Activated CD8-positive, alpha-beta T cell treated with anti-CD3 and anti-CD28 coated beads for 36 hours (primary cell): ENCODE measurements around the gene PALLD. TPM values are rescaled to one million over a fixed set of nuclear protein-coding genes. Genes with fewer than 3 reads are reported as not detected.
A peak's percentile ranks its signal among the peaks of the same experiment; 100 is the strongest.

ENCODE experiments used
- ATAC-seq: fragments of 200-7000 bp; cut with Tn5 transposase; one replicate; pipeline ENCODE4 v1.10.0; 2021; ENCODE audit warnings: mild to moderate bottlenecking, moderate library complexity
- CTCF ChIA-PET: fragments of 350-600 bp; sonication (Branson Sonifier 250); formaldehyde crosslinking; loops from one replicate; lab custom pipeline; 2021; ENCODE audit warnings: antibody characterized with exemption; lab: Charles Lee
- POLR2A ChIA-PET: fragments of 350-600 bp; sonication (Branson Sonifier 250); formaldehyde crosslinking; loops from one replicate; lab custom pipeline; 2021; ENCODE audit warnings: antibody characterized with exemption; lab: Charles Lee
- DNase-seq: peaks from one replicate; pipeline ENCODE4 v3.0.0-alpha.2; 2020
- H3K27ac Mint-ChIP-seq: one replicate; pipeline ENCODE4 v1.8.0; 2021; ENCODE audit warnings: mild to moderate bottlenecking, mixed read lengths
- H3K27me3 Mint-ChIP-seq: one replicate; pipeline ENCODE4 v1.8.0; 2021; ENCODE audit warnings: mixed read lengths
- H3K36me3 Mint-ChIP-seq: one replicate; pipeline ENCODE4 v1.8.0; 2021; ENCODE audit warnings: low read depth, mixed read lengths
- H3K4me1 Mint-ChIP-seq: one replicate; pipeline ENCODE4 v1.8.0; 2021; ENCODE audit warnings: low read depth, mixed read lengths
- H3K4me3 Mint-ChIP-seq: one replicate; pipeline ENCODE4 v1.8.0; 2021; ENCODE audit warnings: mild to moderate bottlenecking, moderate library complexity, mixed read lengths
- H3K9me3 Mint-ChIP-seq: one replicate; pipeline ENCODE4 v1.8.0; 2021; ENCODE audit warnings: mixed read lengths
- CTCF ChIP-seq: fragments of 200-600 bp; IDR thresholded peaks from one replicate; pipeline ENCODE4 v1.8.0; 2022; ENCODE audit warnings: antibody characterized with exemption, mild to moderate bottlenecking
- intact Hi-C: fragments of 100-400 bp; cut with micrococcal nuclease; formaldehyde crosslinking; loops from one replicate; pipeline ENCODE4 v1.10.0; 2022
- total RNA-seq, 2 experiments: library from RNA; stranded (reverse); gene quantifications; one replicate each; pipeline ENCODE4 v1.2.3, GENCODE V29; 2021

PALLD gene
- total RNA-seq, 2 experiments from 2014 or later: 0.41 to 0.60 TPM

GRCh38 chr4:168917138-168917779, 420.4 kb downstream of the PALLD start:
- H3K27me3 Mint-ChIP-seq: no peaks in the 10 kb centered on the region

GRCh38 chr4:168919706-168920324, 423.0 kb downstream of the PALLD start:
- no peak for TF ChIP-seq CTCF
- no peak for ATAC-seq
- H3K4me3 Mint-ChIP-seq: no peak overlapping the region
- intact Hi-C loops: loop anchor here (5.0 to 10.0 kb wide), 6 partner anchors 87 to 735 kb away; no protein-coding TSS in a partner anchor
- DNase-seq: no peak
- no peak overlapping the region for H3K27ac Mint-ChIP-seq
- H3K9me3 Mint-ChIP-seq: no peaks in the 10 kb centered on the region
- H3K36me3 Mint-ChIP-seq: no peaks in the 10 kb centered on the region
- H3K27me3 Mint-ChIP-seq: no peaks in the 10 kb centered on the region
- ChIA-PET POLR2A (no interaction called here), CTCF (no interaction called here)
- no peaks in the 10 kb centered on the region for H3K4me1 Mint-ChIP-seq

More at GRCh38 chr4:168917138-168917779, 420.4 kb downstream of the PALLD start:
- H3K9me3 Mint-ChIP-seq: no peaks in the 10 kb centered on the region
- peak; percentile 55 for TF ChIP-seq CTCF
- no peak overlapping the region for H3K27ac Mint-ChIP-seq
- ChIA-PET POLR2A (no interaction called here), CTCF (interaction anchor here (0.6 kb wide), 1 partner anchor 17 kb away, joined by 3 read pairs; no protein-coding TSS in a partner anchor)
- no peak overlapping the region for H3K4me3 Mint-ChIP-seq
- intact Hi-C loops: loop anchor here (10.0 kb wide), 2 partner anchors 332 to 732 kb away; no protein-coding TSS in a partner anchor
- H3K36me3 Mint-ChIP-seq: no peaks in the 10 kb centered on the region
- no peaks in the 10 kb centered on the region for H3K4me1 Mint-ChIP-seq
- DNase-seq: no peak
- no peak for ATAC-seq

- no peaks in the 10 kb centered on the region for H3K27me3 Mint-ChIP-seq
- no peaks in the 10 kb centered on the region for H3K36me3 Mint-ChIP-seq
- H3K27ac Mint-ChIP-seq: no peak overlapping the region
- ChIA-PET CTCF (interaction anchor here (1.2 to 3.1 kb wide), 2 partner anchors 11 to 565 kb away, joined by 5 to 20 read pairs; no protein-coding TSS in a partner anchor), POLR2A (no interaction called here)
- H3K9me3 Mint-ChIP-seq: no peaks in the 10 kb centered on the region
- H3K4me3 Mint-ChIP-seq: no peak overlapping the region
- no peak for ATAC-seq
- DNase-seq: no peak
- no peaks in the 10 kb centered on the region for H3K4me1 Mint-ChIP-seq
- no peak for TF ChIP-seq CTCF
- intact Hi-C loops: loop anchor here (5.0 kb wide), 4 partner anchors 87 to 647 kb away; no protein-coding TSS in a partner anchor
Measured at GRCh38 chr4:168920441-168921065, 423.7 kb downstream of the PALLD start.

- H3K36me3 Mint-ChIP-seq: no peaks in the 10 kb centered on the region
- ChIA-PET POLR2A (interaction anchor here (1.5 kb wide), 1 partner anchor 104 kb away, joined by 3 read pairs; no protein-coding TSS in a partner anchor), CTCF (interaction anchor here (0.6 to 3.2 kb wide), 46 partner anchors 9 to 853 kb away, joined by 3 to 25 read pairs (median 4); partner anchors contain the start of gene CBR4)
- H3K27me3 Mint-ChIP-seq: no peaks in the 10 kb centered on the region
- intact Hi-C loops: loop anchor here (5.0 kb wide), 4 partner anchors 84 to 644 kb away; no protein-coding TSS in a partner anchor
- no peaks in the 10 kb centered on the region for H3K4me1 Mint-ChIP-seq
- no peaks in the 10 kb centered on the region for H3K9me3 Mint-ChIP-seq
- DNase-seq (peak; percentile 65), ATAC-seq (no peak)
- TF ChIP-seq CTCF: peak; percentile 78
- H3K4me3 Mint-ChIP-seq: no peak overlapping the region
- no peak overlapping the region for H3K27ac Mint-ChIP-seq
Measured at GRCh38 chr4:168923526-168924194, 426.8 kb downstream of the PALLD start.
